ENCODE data around the gene SIRPA.

DNA sequence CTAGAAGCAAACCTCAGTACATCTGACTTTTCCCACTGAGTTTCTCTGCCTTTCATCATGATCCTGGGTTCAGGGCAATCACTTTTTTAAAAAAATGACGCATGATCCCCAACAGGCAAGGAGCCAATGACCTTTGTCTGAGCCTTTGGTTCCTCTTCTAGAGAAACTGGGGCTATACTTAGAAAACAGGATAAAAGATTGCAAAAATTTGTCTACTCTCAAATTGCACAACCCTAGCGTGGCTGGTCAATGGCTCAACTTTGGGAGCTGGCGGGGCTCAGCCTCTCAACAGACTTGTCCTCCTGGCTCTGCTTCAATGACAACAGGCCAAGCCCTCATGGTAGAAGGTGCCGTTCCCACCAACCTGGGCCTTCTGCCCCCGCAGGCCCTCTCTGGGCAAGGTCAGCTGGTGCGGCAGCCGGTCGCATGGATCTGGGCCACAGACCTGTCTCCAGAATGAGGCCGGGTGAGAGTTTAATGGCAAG is 50.0 kb downstream of the SIRPA start:
- TF ChIP-seq, protein P1, sequence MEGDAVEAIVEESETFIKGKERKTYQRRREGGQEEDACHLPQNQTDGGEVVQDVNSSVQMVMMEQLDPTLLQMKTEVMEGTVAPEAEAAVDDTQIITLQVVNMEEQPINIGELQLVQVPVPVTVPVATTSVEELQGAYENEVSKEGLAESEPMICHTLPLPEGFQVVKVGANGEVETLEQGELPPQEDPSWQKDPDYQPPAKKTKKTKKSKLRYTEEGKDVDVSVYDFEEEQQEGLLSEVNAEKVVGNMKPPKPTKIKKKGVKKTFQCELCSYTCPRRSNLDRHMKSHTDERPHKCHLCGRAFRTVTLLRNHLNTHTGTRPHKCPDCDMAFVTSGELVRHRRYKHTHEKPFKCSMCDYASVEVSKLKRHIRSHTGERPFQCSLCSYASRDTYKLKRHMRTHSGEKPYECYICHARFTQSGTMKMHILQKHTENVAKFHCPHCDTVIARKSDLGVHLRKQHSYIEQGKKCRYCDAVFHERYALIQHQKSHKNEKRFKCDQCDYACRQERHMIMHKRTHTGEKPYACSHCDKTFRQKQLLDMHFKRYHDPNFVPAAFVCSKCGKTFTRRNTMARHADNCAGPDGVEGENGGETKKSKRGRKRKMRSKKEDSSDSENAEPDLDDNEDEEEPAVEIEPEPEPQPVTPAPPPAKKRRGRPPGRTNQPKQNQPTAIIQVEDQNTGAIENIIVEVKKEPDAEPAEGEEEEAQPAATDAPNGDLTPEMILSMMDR (IDR thresholded peaks at IDR 0.05): no peak
- no peak for TF ChIP-seq ZFX (IDR thresholded peaks at IDR 0.05; ENCODE audit: borderline replicate concordance)

Measured in 22Rv1 (cell line).